ENCODE data around the gene TXNDC11. TPM values are rescaled to one million over a fixed set of nuclear protein-coding genes. Genes with fewer than 3 reads are reported as not detected.

Gene TXNDC11
- total and polyA plus RNA-seq, 9 of the 15 experiments (the other 6 are each of a cell fraction or from before 2014, with no cell fraction given) = 0.66 to 32.6 (median 26.2) TPM

GRCh38 chr16:11734025-11734652 lies 8.5 kb downstream of the TXNDC11 start (continued):
- TF ChIP-seq, protein P1, sequence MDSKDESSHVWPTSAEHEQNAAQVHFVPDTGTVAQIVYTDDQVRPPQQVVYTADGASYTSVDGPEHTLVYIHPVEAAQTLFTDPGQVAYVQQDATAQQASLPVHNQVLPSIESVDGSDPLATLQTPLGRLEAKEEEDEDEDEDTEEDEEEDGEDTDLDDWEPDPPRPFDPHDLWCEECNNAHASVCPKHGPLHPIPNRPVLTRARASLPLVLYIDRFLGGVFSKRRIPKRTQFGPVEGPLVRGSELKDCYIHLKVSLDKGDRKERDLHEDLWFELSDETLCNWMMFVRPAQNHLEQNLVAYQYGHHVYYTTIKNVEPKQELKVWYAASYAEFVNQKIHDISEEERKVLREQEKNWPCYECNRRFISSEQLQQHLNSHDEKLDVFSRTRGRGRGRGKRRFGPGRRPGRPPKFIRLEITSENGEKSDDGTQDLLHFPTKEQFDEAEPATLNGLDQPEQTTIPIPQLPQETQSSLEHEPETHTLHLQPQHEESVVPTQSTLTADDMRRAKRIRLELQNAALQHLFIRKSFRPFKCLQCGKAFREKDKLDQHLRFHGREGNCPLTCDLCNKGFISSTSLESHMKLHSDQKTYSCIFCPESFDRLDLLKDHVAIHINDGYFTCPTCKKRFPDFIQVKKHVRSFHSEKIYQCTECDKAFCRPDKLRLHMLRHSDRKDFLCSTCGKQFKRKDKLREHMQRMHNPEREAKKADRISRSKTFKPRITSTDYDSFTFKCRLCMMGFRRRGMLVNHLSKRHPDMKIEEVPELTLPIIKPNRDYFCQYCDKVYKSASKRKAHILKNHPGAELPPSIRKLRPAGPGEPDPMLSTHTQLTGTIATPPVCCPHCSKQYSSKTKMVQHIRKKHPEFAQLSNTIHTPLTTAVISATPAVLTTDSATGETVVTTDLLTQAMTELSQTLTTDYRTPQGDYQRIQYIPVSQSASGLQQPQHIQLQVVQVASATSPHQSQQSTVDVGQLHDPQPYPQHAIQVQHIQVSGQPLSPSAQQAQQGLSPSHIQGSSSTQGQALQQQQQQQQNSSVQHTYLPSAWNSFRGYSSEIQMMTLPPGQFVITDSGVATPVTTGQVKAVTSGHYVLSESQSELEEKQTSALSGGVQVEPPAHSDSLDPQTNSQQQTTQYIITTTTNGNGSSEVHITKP (IDR thresholded peaks at IDR 0.05; ENCODE audit: partially characterized antibody) = peak; percentile 27
- TF ChIP-seq, protein P2, sequence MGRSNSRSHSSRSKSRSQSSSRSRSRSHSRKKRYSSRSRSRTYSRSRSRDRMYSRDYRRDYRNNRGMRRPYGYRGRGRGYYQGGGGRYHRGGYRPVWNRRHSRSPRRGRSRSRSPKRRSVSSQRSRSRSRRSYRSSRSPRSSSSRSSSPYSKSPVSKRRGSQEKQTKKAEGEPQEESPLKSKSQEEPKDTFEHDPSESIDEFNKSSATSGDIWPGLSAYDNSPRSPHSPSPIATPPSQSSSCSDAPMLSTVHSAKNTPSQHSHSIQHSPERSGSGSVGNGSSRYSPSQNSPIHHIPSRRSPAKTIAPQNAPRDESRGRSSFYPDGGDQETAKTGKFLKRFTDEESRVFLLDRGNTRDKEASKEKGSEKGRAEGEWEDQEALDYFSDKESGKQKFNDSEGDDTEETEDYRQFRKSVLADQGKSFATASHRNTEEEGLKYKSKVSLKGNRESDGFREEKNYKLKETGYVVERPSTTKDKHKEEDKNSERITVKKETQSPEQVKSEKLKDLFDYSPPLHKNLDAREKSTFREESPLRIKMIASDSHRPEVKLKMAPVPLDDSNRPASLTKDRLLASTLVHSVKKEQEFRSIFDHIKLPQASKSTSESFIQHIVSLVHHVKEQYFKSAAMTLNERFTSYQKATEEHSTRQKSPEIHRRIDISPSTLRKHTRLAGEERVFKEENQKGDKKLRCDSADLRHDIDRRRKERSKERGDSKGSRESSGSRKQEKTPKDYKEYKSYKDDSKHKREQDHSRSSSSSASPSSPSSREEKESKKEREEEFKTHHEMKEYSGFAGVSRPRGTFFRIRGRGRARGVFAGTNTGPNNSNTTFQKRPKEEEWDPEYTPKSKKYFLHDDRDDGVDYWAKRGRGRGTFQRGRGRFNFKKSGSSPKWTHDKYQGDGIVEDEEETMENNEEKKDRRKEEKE (IDR thresholded peaks at IDR 0.05; ENCODE audit: borderline replicate concordance in 1 of 2, control insufficient read depth in 1 of 2, low read depth in 2 of 2, low read length in 1 of 2) = no peak
- TF ChIP-seq TCF3 (CRISPR knock-in tag; IDR thresholded peaks at IDR 0.05) = peak; percentile 92
- TF ChIP-seq CBX2 (IDR thresholded peaks at IDR 0.05; ENCODE audit: insufficient read depth, low read length, poor library complexity, severe bottlenecking) = no peak
- TF ChIP-seq HDAC2 (IDR thresholded peaks at IDR 0.05) = peak; percentile 85; the same call in 1 of the 2 replicates
- no peak for TF ChIP-seq ZNF780A (CRISPR knock-in tag; IDR thresholded peaks at IDR 0.05)
- TF ChIP-seq POLR2A (conservative IDR thresholded peaks at IDR 0.05) = no peak
- TF ChIP-seq U2AF2 (optimal IDR thresholded peaks at IDR 0.05; ENCODE audit: low read depth, low read length) = no peak
- peak; percentile 91 for TF ChIP-seq SOX6 (IDR thresholded peaks at IDR 0.05)
- TF ChIP-seq HIVEP1 (CRISPR knock-in tag; IDR thresholded peaks at IDR 0.05) = no peak
- TF ChIP-seq, protein P3, sequence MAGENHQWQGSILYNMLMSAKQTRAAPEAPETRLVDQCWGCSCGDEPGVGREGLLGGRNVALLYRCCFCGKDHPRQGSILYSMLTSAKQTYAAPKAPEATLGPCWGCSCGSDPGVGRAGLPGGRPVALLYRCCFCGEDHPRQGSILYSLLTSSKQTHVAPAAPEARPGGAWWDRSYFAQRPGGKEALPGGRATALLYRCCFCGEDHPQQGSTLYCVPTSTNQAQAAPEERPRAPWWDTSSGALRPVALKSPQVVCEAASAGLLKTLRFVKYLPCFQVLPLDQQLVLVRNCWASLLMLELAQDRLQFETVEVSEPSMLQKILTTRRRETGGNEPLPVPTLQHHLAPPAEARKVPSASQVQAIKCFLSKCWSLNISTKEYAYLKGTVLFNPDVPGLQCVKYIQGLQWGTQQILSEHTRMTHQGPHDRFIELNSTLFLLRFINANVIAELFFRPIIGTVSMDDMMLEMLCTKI (IDR thresholded peaks at IDR 0.05; ENCODE audit: partially characterized antibody) = no peak
- TF ChIP-seq ZNF174 (CRISPR knock-in tag; IDR thresholded peaks at IDR 0.05) = no peak
- TF ChIP-seq FOXA3 (CRISPR knock-in tag; conservative IDR thresholded peaks at IDR 0.05 in 1 of 2, IDR thresholded peaks at IDR 0.05 in 1 of 2) = peak in 1 of 2 experiments; percentile 85; a peak in 2 of 4 replicates
- no peak for TF ChIP-seq MBD2 (IDR thresholded peaks at IDR 0.05; ENCODE audit: borderline replicate concordance, low read depth)
- no peak for TF ChIP-seq THRAP3 (IDR thresholded peaks at IDR 0.05; ENCODE audit: borderline replicate concordance)
- TF ChIP-seq POLR2AphosphoS5 (IDR thresholded peaks at IDR 0.05; ENCODE audit: control insufficient read depth, insufficient read depth, low read depth, low read length) = 0 out of 2 replicates have a peak, but pooled peaks have one; percentile 44
- TF ChIP-seq, protein P4, sequence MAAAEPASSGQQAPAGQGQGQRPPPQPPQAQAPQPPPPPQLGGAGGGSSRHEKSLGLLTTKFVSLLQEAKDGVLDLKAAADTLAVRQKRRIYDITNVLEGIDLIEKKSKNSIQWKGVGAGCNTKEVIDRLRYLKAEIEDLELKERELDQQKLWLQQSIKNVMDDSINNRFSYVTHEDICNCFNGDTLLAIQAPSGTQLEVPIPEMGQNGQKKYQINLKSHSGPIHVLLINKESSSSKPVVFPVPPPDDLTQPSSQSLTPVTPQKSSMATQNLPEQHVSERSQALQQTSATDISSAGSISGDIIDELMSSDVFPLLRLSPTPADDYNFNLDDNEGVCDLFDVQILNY (CRISPR knock-in tag; IDR thresholded peaks at IDR 0.05) = no peak
- TF ChIP-seq RFX5 (IDR thresholded peaks at IDR 0.05; ENCODE audit: low read depth, low read length) = no peak
- TF ChIP-seq HOXB6 (CRISPR knock-in tag; IDR thresholded peaks at IDR 0.05; ENCODE audit: borderline replicate concordance) = no peak
